DMS153 (cell line): ENCODE results near the gene WWC1.
"Not testable (repeated sequence)": the region's sequence is repeated elsewhere in the genome, so short reads cannot be mapped to it uniquely, and the experiment has no call there.

ENCODE experiments used
- DNase-seq: peaks from one replicate; lab custom pipeline; 2025; lab: John Stamatoyannopoulos, UW

The WWC1 gene

GRCh38 chr5:168413062-168413461 lies 121.6 kb downstream of the WWC1 start:
- DNase-seq, result no peak

- no peak for DNase-seq
These were observed 122.2 kb downstream of the WWC1 start for GRCh38 chr5:168413596-168413995.

DNA sequence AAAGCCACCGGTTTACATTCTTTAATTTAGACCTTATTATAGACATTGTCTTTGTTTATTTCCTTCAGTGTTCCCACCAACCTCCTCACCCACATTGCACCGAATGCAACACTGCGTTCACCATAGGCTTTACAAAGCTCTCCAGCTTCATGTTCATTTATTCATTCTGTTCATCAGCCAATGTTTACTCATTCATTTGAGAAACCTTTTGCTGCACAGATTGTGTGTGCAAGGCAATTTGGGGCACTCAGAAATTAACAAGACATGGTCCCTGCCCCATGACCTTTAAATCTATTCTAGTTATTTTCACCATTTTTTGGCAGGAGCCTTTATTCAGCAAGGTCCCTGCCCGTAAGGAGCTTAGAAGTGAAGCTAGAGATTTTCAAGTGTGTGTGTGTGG lies 124.0 kb downstream of the WWC1 start:
- DNase-seq, result no peak

GRCh38 chr5:168415971-168416370 lies 124.5 kb downstream of the WWC1 start:
- DNase-seq, result no peak

GRCh38 chr5:168417731-168418429 lies 126.4 kb downstream of the WWC1 start:
- DNase-seq, result no peak

- DNase-seq, result no peak
These were observed 129.0 kb downstream of the WWC1 start for GRCh38 chr5:168420461-168420860.

DNA sequence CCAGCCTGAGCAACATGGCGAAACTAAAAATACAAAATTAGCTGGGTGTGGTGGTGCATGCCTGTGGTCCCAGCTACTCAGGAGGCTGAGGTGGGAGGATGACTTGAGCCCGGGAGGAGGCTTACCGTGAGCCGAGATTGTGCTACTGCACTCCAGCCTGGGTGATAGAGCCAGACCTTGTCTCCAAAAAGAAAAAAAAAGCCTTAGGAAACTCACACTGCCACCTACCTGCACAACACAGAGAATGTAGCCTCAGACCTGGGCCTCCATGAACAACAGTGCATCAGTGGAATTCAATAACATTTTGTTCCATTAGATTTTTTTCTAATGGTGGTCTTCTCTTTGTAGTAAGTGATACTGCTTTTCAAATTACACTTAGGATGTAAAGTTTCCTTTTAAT lies 131.0 kb downstream of the WWC1 start:
- DNase-seq, result no peak

GRCh38 chr5:168423478-168423877 lies 132.0 kb downstream of the WWC1 start:
- no peak for DNase-seq

- DNase-seq, result no peak
These were observed 132.5 kb downstream of the WWC1 start for GRCh38 chr5:168423971-168424370.

DNA sequence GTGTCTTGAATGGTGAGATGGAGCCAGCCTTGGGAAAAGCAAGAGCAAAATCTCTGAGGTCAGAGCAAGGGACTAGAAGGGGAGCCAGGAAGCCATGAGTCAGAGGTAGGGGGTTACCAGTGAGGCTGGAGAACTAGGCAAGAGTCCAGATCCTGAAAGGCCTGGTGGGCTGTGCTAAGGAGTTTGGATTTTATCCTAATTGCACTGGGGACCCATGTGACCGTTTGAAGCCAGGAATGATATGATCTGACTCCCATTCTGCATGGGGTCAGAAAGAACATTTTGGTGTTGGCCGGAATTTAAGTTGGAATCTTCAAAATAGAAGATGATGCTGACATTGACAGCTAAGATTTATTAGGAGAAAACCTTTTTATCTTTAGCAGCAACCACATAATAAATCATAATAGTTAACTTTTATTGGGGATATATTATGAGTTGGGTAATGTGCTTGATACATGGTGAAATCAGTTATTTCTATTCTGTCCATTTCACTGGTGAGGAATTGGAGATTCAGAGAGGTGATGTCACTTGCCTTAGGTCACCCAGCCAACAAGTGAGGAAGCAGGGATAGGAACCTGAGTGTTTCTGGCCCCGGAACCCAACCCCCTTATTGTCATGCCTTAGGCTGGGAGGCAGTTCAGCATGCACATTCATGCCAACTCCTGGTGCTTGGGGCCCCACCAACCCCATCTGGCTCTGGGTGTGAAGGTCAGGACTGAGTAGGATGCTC lies 133.3 kb downstream of the WWC1 start:
- no peak for DNase-seq

- no peak for DNase-seq
These were observed 134.8 kb downstream of the WWC1 start for GRCh38 chr5:168426007-168426863.

- no peak for DNase-seq
These were observed 135.4 kb downstream of the WWC1 start for GRCh38 chr5:168426864-168427172.

GRCh38 chr5:168427224-168427623 lies 135.8 kb downstream of the WWC1 start:
- DNase-seq, result no peak

- DNase-seq, result no peak
These were observed 137.1 kb downstream of the WWC1 start for GRCh38 chr5:168428552-168428951.

DNA sequence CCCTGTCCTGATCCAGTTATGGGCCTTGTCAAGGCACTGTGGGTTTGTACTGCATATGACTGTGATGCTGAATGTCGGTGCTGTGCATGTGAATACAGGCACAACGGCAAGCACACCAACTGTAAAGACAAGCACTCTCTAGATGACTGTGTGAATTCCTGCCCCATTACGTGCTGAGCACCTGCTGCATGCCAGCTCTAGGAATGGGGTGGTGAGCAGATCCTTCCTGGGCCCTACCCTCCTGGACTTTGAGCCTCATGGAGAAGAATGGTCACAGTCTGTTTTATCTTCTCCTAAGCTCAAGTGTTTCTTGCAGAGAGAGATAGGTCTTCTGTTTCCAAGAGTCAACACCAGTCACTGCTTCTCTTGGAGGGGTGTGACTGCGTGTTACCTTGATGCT lies 138.9 kb downstream of the WWC1 start:
- no peak for DNase-seq

GRCh38 chr5:168432903-168433302 lies 141.5 kb downstream of the WWC1 start:
- no peak for DNase-seq

- DNase-seq, result no peak
These were observed 142.6 kb downstream of the WWC1 start for GRCh38 chr5:168434001-168434400.

DNA sequence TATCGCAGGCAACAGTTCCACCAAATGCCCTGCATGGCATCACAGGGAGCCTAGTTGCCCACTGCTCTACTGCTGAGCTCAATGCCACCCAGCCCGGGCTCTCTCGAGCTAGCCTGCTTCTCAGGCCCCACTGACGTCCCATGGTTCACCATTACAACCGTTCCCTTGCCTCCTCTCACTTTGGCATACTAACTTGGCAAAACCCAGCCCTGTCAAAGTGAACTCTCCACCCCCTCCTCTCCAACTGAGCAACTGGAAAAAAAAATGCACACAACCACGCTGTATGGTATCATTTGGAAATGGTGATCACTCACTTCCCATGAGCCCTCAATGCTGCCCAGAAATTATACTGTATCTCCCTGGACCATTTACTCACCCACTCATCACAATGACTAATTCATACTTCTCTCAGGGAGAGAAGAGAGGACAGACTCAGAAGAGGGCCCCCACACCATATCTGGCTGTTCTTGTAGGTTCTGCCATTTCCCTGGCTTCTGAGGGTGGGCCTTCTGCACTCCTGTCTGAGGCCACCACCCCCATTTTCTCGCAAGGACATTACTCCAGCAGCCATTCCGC lies 143.4 kb downstream of the WWC1 start:
- DNase-seq, result no peak

GRCh38 chr5:168435340-168435739 lies 143.9 kb downstream of the WWC1 start:
- DNase-seq, result not testable (repeated sequence)

DNA sequence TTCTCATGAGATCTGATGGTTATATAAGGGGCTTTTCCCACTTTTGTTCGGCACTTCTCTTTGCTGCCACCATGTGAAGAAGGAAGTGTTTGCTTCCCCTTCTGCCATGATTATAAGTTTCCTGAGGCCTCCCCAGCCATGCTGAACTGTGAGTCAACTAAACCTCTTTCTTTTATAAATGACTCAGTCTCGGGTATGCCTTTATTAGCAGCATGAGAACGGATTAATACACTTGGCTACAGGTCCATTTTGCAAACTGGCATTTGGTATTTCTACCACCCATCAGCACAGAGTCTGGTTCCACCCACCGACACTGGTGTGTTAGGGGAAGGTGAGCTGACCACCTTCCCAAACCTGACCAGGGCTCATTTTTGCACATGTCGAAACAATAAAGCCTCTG lies 146.9 kb downstream of the WWC1 start:
- DNase-seq, result no peak

DNA sequence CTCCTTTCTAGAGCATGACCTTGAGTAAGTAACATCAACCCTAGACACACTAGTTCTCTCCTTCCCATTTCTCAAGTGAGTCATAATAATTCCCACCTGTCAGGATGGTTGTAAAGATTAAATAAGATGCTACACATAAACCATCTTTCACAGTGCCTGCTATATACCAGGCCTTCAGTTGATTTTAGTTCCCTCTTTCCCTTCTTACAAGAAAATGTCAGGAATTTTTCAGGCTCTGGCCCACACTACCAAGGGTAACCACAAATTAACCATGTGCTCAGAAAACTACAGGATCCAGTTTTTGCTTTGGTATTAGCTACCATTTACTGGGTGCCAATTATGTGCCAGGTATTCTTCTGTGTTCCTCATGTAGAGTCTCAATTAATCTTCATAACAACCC lies 152.1 kb downstream of the WWC1 start:
- no peak for DNase-seq

GRCh38 chr5:168443950-168444700 lies 152.7 kb downstream of the WWC1 start:
- no peak for DNase-seq
